ENCODE results near the gene KIF5B.

- peak; percentile 13; the same call in 1 of the 2 replicates for TF ChIP-seq ZNF207 (IDR thresholded peaks at IDR 0.05; ENCODE audit: borderline replicate concordance)
- no peak for TF ChIP-seq SREBF2 (IDR thresholded peaks at IDR 0.05; ENCODE audit: low read length)
- no peak for TF ChIP-seq TAF1 (IDR thresholded peaks at IDR 0.05; ENCODE audit: borderline replicate concordance, low read depth, low read length)
- TF ChIP-seq NR2C2 (IDR thresholded peaks at IDR 0.05; ENCODE audit: borderline replicate concordance, control insufficient read depth, insufficient read length, low read depth): no peak
- no peak for TF ChIP-seq ZNF274 (IDR thresholded peaks at IDR 0.05; ENCODE audit: insufficient read depth, insufficient read length)
- no peak for TF ChIP-seq CBX3 (IDR thresholded peaks at IDR 0.05; ENCODE audit: borderline replicate concordance, low read depth)
- no peak for TF ChIP-seq EGR1 (IDR thresholded peaks at IDR 0.05; ENCODE audit: borderline replicate concordance in 1 of 2, low read depth in 2 of 2, low read length in 2 of 2)
- TF ChIP-seq GABPA (IDR thresholded peaks at IDR 0.05; ENCODE audit: low read depth): no peak
- no peak for TF ChIP-seq ATF3 (IDR thresholded peaks at IDR 0.05; ENCODE audit: borderline replicate concordance, extremely low read depth, low read depth, low read length)
- 0 out of 6 replicates have a peak, but pooled peaks of 1 of the 3 experiments have one; percentile 9 for TF ChIP-seq CTCF (IDR thresholded peaks at IDR 0.05 in 2 of 3, conservative IDR thresholded peaks at IDR 0.05 in 1 of 3; ENCODE audit: control insufficient read depth in 2 of 3, extremely low read depth in 1 of 3, insufficient read depth in 1 of 3, low read depth in 3 of 3, low read length in 3 of 3)
- TF ChIP-seq MTA3 (IDR thresholded peaks at IDR 0.05; ENCODE audit: borderline replicate concordance, low read length): no peak; the same call in 1 of the 2 replicates
- no peak for TF ChIP-seq NFIC (IDR thresholded peaks at IDR 0.05; ENCODE audit: low read depth, low read length)
Measured at GRCh38 chr10:32055478-32056135, 618 bp downstream of the KIF5B start.

Data from GM12878 (cell line).